HG03108 (cell line): ENCODE results near the gene IL1R1.

Experiments used
- ATAC-seq: cut with Tn5 transposase; IDR thresholded peaks from one replicate; pipeline ENCODE4 v1.9.1; 2021; ENCODE audit warnings: moderate library complexity; ENCODE audit not compliant: unreplicated experiment

Gene IL1R1

GRCh38 chr2:102137138-102137537 is 5.4 kb upstream of the IL1R1 start:
- no peak for ATAC-seq

GRCh38 chr2:102138331-102138730 is 4.2 kb upstream of the IL1R1 start:
- no peak for ATAC-seq

GRCh38 chr2:102139851-102140250 is 2.7 kb upstream of the IL1R1 start:
- no peak for ATAC-seq

GRCh38 chr2:102140377-102140776 is 2.2 kb upstream of the IL1R1 start:
- ATAC-seq, result no peak

GRCh38 chr2:102141011-102141943 is 1.3 kb upstream of the IL1R1 start:
- ATAC-seq, result no peak

GRCh38 chr2:102142829-102143449 is 393 bp downstream of the IL1R1 start:
- no peak for ATAC-seq

GRCh38 chr2:102143450-102143985 is 972 bp downstream of the IL1R1 start:
- ATAC-seq, result no peak

- no peak for ATAC-seq
These were observed 1.6 kb downstream of the IL1R1 start for GRCh38 chr2:102144128-102144527.

GRCh38 chr2:102145107-102145506 is 2.6 kb downstream of the IL1R1 start:
- ATAC-seq, result no peak

- ATAC-seq, result no peak
These were observed 3.4 kb downstream of the IL1R1 start for GRCh38 chr2:102145934-102146333.

GRCh38 chr2:102147935-102148334 is 5.4 kb downstream of the IL1R1 start:
- ATAC-seq, result no peak

- no peak for ATAC-seq
These were observed 6.7 kb downstream of the IL1R1 start for GRCh38 chr2:102149243-102149642.

- no peak for ATAC-seq
These were observed 7.3 kb downstream of the IL1R1 start for GRCh38 chr2:102149644-102150455.

- ATAC-seq, result no peak
These were observed 11.8 kb downstream of the IL1R1 start for GRCh38 chr2:102154364-102154763.

GRCh38 chr2:102154946-102155702 is 12.6 kb downstream of the IL1R1 start:
- ATAC-seq, result no peak

- ATAC-seq, result no peak
These were observed 13.4 kb downstream of the IL1R1 start for GRCh38 chr2:102155703-102156515.

- no peak for ATAC-seq
These were observed 15.6 kb downstream of the IL1R1 start for GRCh38 chr2:102158011-102158755.

- no peak for ATAC-seq
These were observed 16.7 kb downstream of the IL1R1 start for GRCh38 chr2:102159295-102159694.
